ENCODE data around the gene MAPK7. TPM values are rescaled to one million over a fixed set of nuclear protein-coding genes. Genes with fewer than 3 reads are reported as not detected.

The MAPK7 gene
- total and polyA plus RNA-seq, 8 donors = 19.8 to 33.8 (median 24.3) TPM

GRCh38 chr17:19410091-19410490, 31.8 kb downstream of the MAPK7 start:
- H3K4me1 ChIP-seq = peaks cover 0 to 3% of the 10 kb centered on the region in 2 donors
- peaks cover 0 to 12% of the 10 kb centered on the region in 2 donors for H3K27me3 ChIP-seq
- no peak for ATAC-seq
- H3K27ac ChIP-seq = no peak overlapping the region
- H3K4me3 ChIP-seq = no peak overlapping the region
- TF ChIP-seq CTCF (IDR thresholded peaks at IDR 0.05) = no peak
- no peaks in the 10 kb centered on the region for H3K36me3 ChIP-seq
- intact Hi-C loops (cut with DNase I) = no loop called here
- DNase-seq = no peak
- no peaks in the 10 kb centered on the region for H3K9me3 ChIP-seq

- Histone ChIP-seq H3K36me3 (no peaks in the 10 kb centered on the region), H3K4me1 (peaks cover 0 to 3% of the 10 kb centered on the region in 2 donors), H3K9me3 (no peaks in the 10 kb centered on the region), H3K27ac (no peak within 1 kb of the TSS), H3K4me3 (peak within 1 kb of the TSS in 1 of 2 donors; percentile 6), H3K27me3 (peaks cover 0 to 12% of the 10 kb centered on the region in 2 donors)
- ATAC-seq (peak; percentile 28), DNase-seq (peak in 3 of 4 donors; percentile 18 to 61 (median 51))
- no peak for TF ChIP-seq CTCF (IDR thresholded peaks at IDR 0.05)
- intact Hi-C loops (cut with DNase I) = no loop called here
Observed at GRCh38 chr17:19410875-19411620, 32.8 kb downstream of the MAPK7 start, which contains the start of gene RNF112. Gene RNF112 (plus strand): TSS chr17:19411232. CDS start chr17:19411409, 177 bp downstream.

- Histone ChIP-seq H3K9me3 (no peaks in the 10 kb centered on the region), H3K4me1 (peaks cover 0 to 3% of the 10 kb centered on the region in 2 donors), H3K27me3 (peaks cover 0 to 12% of the 10 kb centered on the region in 2 donors), H3K27ac (no peak overlapping the region), H3K36me3 (no peaks in the 10 kb centered on the region), H3K4me3 (peak overlapping the region in 1 of 2 donors; percentile 6)
- ATAC-seq (no peak), DNase-seq (no peak)
- TF ChIP-seq CTCF (IDR thresholded peaks at IDR 0.05) = no peak
- intact Hi-C loops (cut with DNase I) = no loop called here
Observed at GRCh38 chr17:19411631-19412030, 33.3 kb downstream of the MAPK7 start.

GRCh38 chr17:19412510-19412909, 34.2 kb downstream of the MAPK7 start:
- Histone ChIP-seq H3K27ac (no peak overlapping the region), H3K4me3 (no peak overlapping the region), H3K27me3 (peaks cover 0 to 12% of the 10 kb centered on the region in 2 donors), H3K4me1 (peaks cover 0 to 3% of the 10 kb centered on the region in 2 donors), H3K9me3 (no peaks in the 10 kb centered on the region), H3K36me3 (no peaks in the 10 kb centered on the region)
- intact Hi-C loops (cut with DNase I) = no loop called here
- no peak for TF ChIP-seq CTCF (IDR thresholded peaks at IDR 0.05)
- DNase-seq = peak in 1 of 4 donors; percentile 74
- ATAC-seq = no peak

GRCh38 chr17:19412984-19413383, 34.7 kb downstream of the MAPK7 start:
- Histone ChIP-seq H3K36me3 (no peaks in the 10 kb centered on the region), H3K27ac (no peak overlapping the region), H3K4me1 (peaks cover 0 to 3% of the 10 kb centered on the region in 2 donors), H3K27me3 (peaks cover 0 to 12% of the 10 kb centered on the region in 2 donors), H3K4me3 (no peak overlapping the region), H3K9me3 (no peaks in the 10 kb centered on the region)
- no peak for TF ChIP-seq CTCF (IDR thresholded peaks at IDR 0.05)
- intact Hi-C loops (cut with DNase I) = no loop called here
- DNase-seq (no peak), ATAC-seq (no peak)
